Smooth muscle cell (in vitro differentiated cells): ENCODE measurements around the gene BICC1. TPM values are rescaled to one million over a fixed set of nuclear protein-coding genes. Genes with fewer than 3 reads are reported as not detected.
A peak's percentile ranks its signal among the peaks of the same experiment; 100 is the strongest.

Experiments
- DNase-seq: peaks from one replicate; lab custom pipeline; 2025; ENCODE audit not compliant: unreplicated experiment; lab: John Stamatoyannopoulos, UW
- H2AFZ ChIP-seq: fragments of 200-600 bp; sonication (generic); 2 replicates; pipeline ENCODE4 v1.6.0; 2016; ENCODE audit warnings: antibody characterized with exemption, low read depth, mild to moderate bottlenecking
- H3F3A ChIP-seq: fragments of 200-600 bp; sonication (generic); 2 replicates; pipeline ENCODE4 v1.6.0; 2017; ENCODE audit warnings: antibody characterized with exemption, low read depth
- H3K27ac ChIP-seq: fragments of 200-600 bp; sonication (generic); 2 replicates; pipeline ENCODE4 v1.5.1; 2016; ENCODE audit warnings: low read depth, mild to moderate bottlenecking
- H3K27me3 ChIP-seq: fragments of 200-600 bp; sonication (generic); 2 replicates; pipeline ENCODE4 v1.6.1; 2016; ENCODE audit warnings: low read depth, mild to moderate bottlenecking
- H3K36me3 ChIP-seq: fragments of 200-600 bp; sonication (generic); 2 replicates; pipeline ENCODE4 v1.5.1; 2016; ENCODE audit warnings: low read depth
- H3K4me1 ChIP-seq: fragments of 200-600 bp; sonication (generic); 2 replicates; pipeline ENCODE4 v1.5.1; 2016; ENCODE audit warnings: low read depth
- H3K4me2 ChIP-seq: fragments of 200-600 bp; sonication (generic); 2 replicates; pipeline ENCODE4 v1.6.0; 2016; ENCODE audit warnings: mild to moderate bottlenecking
- H3K4me3 ChIP-seq: fragments of 200-600 bp; sonication (generic); 2 replicates; pipeline ENCODE4 v1.5.1; 2016; ENCODE audit warnings: mild to moderate bottlenecking
- H3K79me2 ChIP-seq: fragments of 200-600 bp; sonication (generic); 2 replicates; pipeline ENCODE4 v1.6.0; 2016; ENCODE audit warnings: low read depth, mild to moderate bottlenecking
- H3K9ac ChIP-seq: fragments of 200-600 bp; sonication (generic); 2 replicates; pipeline ENCODE4 v1.6.0; 2016; ENCODE audit warnings: low read depth
- H3K9me3 ChIP-seq: fragments of 200-600 bp; sonication (generic); replicated peaks from 2 replicates; pipeline ENCODE4 v1.5.1; 2016; ENCODE audit warnings: low read depth
- H4K20me1 ChIP-seq: fragments of 200-600 bp; sonication (generic); 2 replicates; pipeline ENCODE4 v1.6.0; 2016; ENCODE audit warnings: low read depth
- WGBS: methylation state at CpG from one replicate; pipeline ENCODE4 v1.1.7; 2016; ENCODE audit warnings: low lambda C conversion rate; 5-methylcytosine and 5-hydroxymethylcytosine counted together
- polyA plus RNA-seq: library from polyadenylated mRNA; unstranded; fragments of >200 nt; fragmentation: Nextera tagmentation; extraction: Ambion mirVana; gene quantifications from 2 replicates; pipeline ENCODE4 v1.2.1, GENCODE V29; 2016
- total RNA-seq: library from RNA; depleted of rRNA; stranded (reverse); fragments of >200 nt; gene quantifications from 2 replicates; pipeline ENCODE4 v1.2.3, GENCODE V29; 2014
- TF ChIP-seq, protein P1 (sequence below): fragments of 200-600 bp; sonication (generic); IDR thresholded peaks from 2 replicates; pipeline ENCODE4 v1.5.1; 2017; ENCODE audit warnings: borderline replicate concordance, mild to moderate bottlenecking, antibody characterized with exemption; ENCODE audit not compliant: insufficient read depth, poor library complexity, severe bottlenecking

The BICC1 gene
- total and polyA plus RNA-seq, 2 experiments from 2014 or later: 7.9 to 23.0 TPM

DNA sequence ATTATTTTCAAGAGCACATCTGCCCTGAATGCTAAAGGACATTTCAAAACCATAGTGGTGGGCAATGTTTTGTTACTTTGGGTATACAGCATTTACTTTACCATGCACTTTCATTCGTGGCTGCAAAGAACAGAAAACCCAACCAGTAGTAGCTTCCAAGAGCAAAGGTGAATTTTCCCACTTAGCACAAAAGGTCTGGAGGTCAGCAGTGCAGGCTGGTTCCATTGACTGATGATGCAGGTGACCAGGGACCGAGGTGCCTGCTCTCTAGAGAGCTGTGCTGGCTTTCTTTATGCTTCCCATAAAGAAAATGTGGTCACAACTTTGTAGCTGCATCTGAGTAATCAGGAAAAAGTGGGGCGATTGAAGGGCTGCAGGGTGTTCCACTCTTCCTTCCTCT lies 240.0 kb downstream of the BICC1 start:
- Histone ChIP-seq H3K4me3 (no peak overlapping the region), H3K27ac (no peak overlapping the region), H3F3A (peaks cover 12% of the 10 kb centered on the region), H3K9me3 (no peaks in the 10 kb centered on the region), H3K36me3 (no peaks in the 10 kb centered on the region), H3K4me2 (no peak overlapping the region), H2AFZ (no peak overlapping the region), H4K20me1 (no peaks in the 10 kb centered on the region), H3K4me1 (peaks cover 17% of the 10 kb centered on the region), H3K79me2 (peaks cover 8% of the 10 kb centered on the region), H3K9ac (no peak overlapping the region), H3K27me3 (no peaks in the 10 kb centered on the region)
- DNase-seq: no peak
- 86% methylated on average over 3 of the region's 3 CpGs for WGBS
- TF ChIP-seq, protein P1, sequence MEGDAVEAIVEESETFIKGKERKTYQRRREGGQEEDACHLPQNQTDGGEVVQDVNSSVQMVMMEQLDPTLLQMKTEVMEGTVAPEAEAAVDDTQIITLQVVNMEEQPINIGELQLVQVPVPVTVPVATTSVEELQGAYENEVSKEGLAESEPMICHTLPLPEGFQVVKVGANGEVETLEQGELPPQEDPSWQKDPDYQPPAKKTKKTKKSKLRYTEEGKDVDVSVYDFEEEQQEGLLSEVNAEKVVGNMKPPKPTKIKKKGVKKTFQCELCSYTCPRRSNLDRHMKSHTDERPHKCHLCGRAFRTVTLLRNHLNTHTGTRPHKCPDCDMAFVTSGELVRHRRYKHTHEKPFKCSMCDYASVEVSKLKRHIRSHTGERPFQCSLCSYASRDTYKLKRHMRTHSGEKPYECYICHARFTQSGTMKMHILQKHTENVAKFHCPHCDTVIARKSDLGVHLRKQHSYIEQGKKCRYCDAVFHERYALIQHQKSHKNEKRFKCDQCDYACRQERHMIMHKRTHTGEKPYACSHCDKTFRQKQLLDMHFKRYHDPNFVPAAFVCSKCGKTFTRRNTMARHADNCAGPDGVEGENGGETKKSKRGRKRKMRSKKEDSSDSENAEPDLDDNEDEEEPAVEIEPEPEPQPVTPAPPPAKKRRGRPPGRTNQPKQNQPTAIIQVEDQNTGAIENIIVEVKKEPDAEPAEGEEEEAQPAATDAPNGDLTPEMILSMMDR: no peak

DNA sequence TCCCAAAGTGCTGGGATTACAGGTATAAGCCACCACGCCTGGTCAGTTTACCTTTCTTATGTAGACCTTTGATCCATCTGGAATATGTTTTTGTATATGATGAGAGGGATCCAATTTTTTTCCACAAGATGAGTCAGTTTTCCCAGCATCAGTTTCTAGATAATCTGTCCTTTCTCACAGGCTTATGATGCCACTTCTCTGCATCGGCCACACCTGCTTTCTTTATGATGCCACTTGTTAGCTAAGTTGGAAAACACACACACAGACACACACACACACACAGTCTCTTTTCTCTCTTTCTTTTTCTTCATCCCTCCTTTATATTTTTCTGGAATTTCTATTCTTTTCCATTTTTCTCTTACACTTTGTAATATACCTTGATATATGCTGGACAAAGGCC lies 240.8 kb downstream of the BICC1 start:
- H3K36me3 ChIP-seq: no peaks in the 10 kb centered on the region
- H4K20me1 ChIP-seq: no peaks in the 10 kb centered on the region
- H3K27ac ChIP-seq: no peak overlapping the region
- H3K4me1 ChIP-seq: peaks cover 17% of the 10 kb centered on the region
- H2AFZ ChIP-seq: no peak overlapping the region
- H3K79me2 ChIP-seq: peaks cover 4% of the 10 kb centered on the region
- no peak overlapping the region for H3K4me2 ChIP-seq
- no peak overlapping the region for H3K4me3 ChIP-seq
- DNase-seq: no peak
- no peak overlapping the region for H3K9ac ChIP-seq
- H3K27me3 ChIP-seq: no peaks in the 10 kb centered on the region
- TF ChIP-seq, protein P1: no peak
- WGBS: 84% methylated on average over 2 of the region's 2 CpGs
- no peaks in the 10 kb centered on the region for H3K9me3 ChIP-seq
- peaks cover 15% of the 10 kb centered on the region for H3F3A ChIP-seq

DNA sequence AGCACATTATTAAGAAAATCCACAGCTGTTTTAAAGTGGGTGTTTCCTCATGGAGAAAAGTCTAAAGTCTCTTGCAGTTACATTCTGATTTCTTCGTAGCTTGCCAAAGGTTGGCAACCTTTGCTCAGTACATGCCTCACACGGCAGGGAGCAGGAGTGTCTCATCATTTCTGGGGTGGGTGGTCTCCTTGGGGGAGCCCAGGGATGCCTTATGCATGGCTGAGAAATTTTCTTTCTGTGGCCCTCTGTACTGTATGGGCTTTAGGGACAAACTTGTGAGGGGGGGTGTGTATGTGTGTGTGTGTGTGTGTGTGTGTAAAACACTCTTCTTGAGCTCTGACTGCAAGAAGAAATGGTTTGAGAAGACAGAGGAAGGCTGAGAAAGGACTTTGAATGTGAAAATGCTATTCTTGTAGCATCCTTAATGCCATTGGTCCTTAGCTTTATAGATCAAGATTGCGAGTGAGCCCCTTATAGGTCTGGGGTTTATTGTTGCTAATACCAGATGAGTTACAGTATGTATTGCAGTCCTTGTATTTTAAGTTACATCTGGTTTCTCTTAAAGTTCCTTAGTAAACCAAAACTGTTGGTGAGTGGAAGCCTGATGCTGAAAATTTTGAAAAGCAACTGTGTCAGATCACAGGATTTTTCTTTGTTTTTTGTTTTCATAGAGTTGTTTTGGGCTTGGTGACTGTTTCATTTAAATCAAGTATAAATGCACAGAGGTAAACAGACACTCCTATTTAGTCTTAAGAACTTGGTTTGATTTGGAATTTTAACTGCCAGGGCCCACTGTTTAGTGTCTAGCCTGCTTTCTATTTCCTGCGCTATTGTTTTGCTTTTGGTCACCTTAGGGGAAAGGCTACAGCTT lies 242.0 kb downstream of the BICC1 start:
- Histone ChIP-seq H2AFZ (no peak overlapping the region), H3K9ac (no peak overlapping the region), H4K20me1 (no peaks in the 10 kb centered on the region), H3K9me3 (no peaks in the 10 kb centered on the region), H3K27me3 (no peaks in the 10 kb centered on the region), H3K4me1 (peaks cover 17% of the 10 kb centered on the region), H3K4me2 (peak overlapping the region; percentile 83), H3K27ac (peak overlapping the region; percentile 90), H3K36me3 (no peaks in the 10 kb centered on the region), H3K79me2 (peaks cover 5% of the 10 kb centered on the region), H3F3A (peaks cover 17% of the 10 kb centered on the region), H3K4me3 (no peak overlapping the region)
- DNase-seq: no peak
- 77% methylated on average over 4 of the region's 4 CpGs for WGBS
- TF ChIP-seq, protein P1: no peak

DNA sequence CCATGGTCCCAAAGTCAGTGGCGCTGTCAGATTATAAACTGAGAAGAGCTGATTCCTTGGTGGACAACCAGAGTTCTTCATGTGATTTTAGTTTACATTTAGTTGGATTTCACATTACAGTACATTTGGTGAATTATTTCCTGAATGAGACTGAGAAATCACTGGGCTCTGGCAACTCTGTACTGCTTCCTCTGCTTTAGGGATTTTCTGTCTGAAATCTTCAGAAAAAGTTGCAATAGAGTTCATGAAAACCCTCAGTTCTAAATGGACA lies 242.6 kb downstream of the BICC1 start:
- Histone ChIP-seq H3K9me3 (no peaks in the 10 kb centered on the region), H3K27me3 (no peaks in the 10 kb centered on the region), H4K20me1 (no peaks in the 10 kb centered on the region), H3F3A (peaks cover 17% of the 10 kb centered on the region), H3K27ac (peak overlapping the region; percentile 90), H3K4me2 (peak overlapping the region; percentile 83), H3K36me3 (no peaks in the 10 kb centered on the region), H3K4me1 (peaks cover 17% of the 10 kb centered on the region), H3K79me2 (peaks cover 5% of the 10 kb centered on the region), H3K4me3 (no peak overlapping the region), H3K9ac (no peak overlapping the region), H2AFZ (no peak overlapping the region)
- no peak for DNase-seq
- TF ChIP-seq, protein P1: no peak
- 92% methylated on average over 1 of the region's 1 CpG for WGBS
